D721Med (cell line): Measurements from ENCODE around the gene MBOAT1.

ENCODE experiments used
- DNase-seq: peaks from one replicate; pipeline ENCODE4 v3.0.0; 2011; ENCODE audit warnings: low spot score; ENCODE audit not compliant: insufficient read length
- FAIRE-seq: peaks from 2 replicates; lab custom pipeline; 2011; peaks lifted over from hg19 to GRCh38; lab: Jason Lieb, UNC
- CTCF ChIP-seq: IDR thresholded peaks from 2 replicates; pipeline ENCODE4 v1.5.1; 2012; ENCODE audit warnings: mild to moderate bottlenecking, control low read depth; ENCODE audit not compliant: insufficient read depth; ENCODE audit errors: missing control alignments

The MBOAT1 gene

DNA sequence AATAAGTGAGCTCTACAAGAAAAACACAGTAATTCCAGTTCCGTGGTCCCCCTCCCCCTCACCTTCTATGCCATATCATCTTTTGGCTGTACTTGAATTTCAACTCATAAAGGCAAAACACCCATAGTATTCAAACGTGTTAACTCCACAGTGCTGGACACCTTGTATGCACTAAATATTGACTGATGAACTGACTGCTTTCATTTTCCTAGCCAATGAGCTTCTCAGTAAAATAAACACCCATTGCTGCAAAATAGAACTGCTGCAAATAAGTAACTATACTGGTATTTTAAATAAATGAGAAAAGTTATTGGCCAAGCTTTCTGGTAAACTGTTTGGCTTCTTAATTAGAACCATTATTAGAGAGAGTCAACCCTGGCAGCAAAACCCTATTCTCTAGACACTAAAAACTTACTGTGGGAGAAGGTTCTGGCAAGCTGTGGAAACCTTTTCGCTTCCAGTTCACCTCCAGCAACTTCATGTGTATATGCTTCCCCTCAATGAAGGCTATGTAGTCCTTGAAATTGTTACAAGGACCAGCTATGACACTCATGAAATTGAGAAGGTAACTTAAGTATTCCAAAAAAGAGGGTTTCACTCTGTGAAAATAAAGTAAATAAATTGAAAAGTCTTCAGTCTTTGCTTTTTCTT, 86.0 kb downstream of the MBOAT1 start:
- FAIRE-seq (no peak), DNase-seq (no peak)
- TF ChIP-seq CTCF, result no peak

- FAIRE-seq (no peak), DNase-seq (no peak)
- TF ChIP-seq CTCF, result no peak
Measured at GRCh38 chr6:20124545-20124944, 87.7 kb downstream of the MBOAT1 start.

DNA sequence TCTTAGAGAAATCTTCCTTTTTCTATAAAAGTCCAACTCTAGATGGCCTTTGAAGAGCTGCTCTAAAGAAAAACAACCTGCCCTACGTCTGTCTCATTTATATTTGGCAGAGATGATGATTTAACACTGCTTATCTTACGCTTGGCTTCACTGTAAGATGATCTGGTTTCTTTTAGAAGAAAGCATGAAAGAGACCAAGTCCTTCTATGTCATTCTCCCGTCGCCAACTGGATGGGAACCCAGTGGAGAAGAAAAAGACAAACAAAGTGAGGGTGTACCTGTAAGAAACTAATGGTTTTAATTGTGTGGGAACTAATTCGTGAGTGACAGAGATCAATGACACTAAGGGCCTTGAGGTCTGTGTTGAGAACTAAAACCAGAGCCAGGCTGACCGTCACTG, 92.8 kb downstream of the MBOAT1 start:
- FAIRE-seq, result no peak
- TF ChIP-seq CTCF, result no peak
- no peak for DNase-seq

- DNase-seq (no peak), FAIRE-seq (no peak)
- TF ChIP-seq CTCF, result no peak
Measured at GRCh38 chr6:20118892-20119291, 93.4 kb downstream of the MBOAT1 start.

DNA sequence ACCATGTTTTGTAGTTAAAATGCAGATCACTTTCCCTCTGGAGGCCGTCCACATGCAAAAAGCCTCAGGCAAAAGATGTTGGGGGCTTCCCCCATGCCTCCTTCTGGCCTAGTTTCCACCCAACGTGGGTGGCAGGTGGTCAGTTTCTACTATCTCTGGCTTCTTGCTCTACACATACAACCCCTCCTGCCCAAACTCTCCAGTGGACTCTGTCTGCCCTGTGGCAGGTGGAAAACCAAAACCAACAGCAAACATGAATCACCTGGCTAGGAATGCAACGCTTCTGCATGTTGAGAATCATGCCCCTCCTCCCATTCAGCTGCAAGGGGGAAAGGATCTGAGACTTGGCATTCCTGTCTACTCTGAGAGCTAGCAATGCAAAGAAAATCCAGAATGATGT, 94.8 kb downstream of the MBOAT1 start:
- TF ChIP-seq CTCF, result no peak
- no peak for DNase-seq
- FAIRE-seq, result no peak

GRCh38 chr6:20116792-20117191, 95.5 kb downstream of the MBOAT1 start:
- FAIRE-seq, result no peak
- TF ChIP-seq CTCF, result no peak
- no peak for DNase-seq

DNA sequence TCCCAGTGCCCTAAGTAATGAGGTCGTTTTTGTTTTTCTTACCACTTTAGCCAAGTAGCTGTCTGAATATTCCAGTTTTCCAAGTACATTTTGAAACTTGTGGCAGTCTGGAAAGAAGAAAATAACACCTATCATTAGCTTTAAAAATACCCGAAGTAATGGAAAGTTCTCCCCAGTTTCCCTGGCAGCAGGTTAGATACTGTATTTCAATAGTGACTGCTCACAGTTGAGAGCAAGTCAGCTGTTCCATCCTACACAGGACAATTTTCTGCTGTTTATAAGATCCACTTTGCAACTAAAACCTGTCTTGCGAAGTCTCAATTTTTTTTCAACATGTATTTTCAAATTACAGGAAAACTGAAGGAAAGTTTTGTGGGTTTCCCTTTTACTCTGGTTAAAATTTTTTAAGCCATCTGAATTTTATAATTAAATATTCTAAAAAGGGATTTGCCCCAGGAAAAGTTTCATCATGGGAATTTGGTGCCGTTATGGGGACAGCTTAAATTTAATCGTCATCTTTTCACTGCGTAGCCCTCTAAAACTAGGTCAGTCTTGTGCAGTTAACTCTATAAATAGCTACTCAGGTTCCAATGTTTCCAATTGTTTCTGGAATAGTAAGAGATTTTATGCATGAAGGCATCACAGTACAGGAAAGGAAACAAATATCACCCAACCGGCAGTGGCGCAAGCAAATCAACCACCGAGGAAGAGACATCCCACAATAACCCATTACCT, 96.9 kb downstream of the MBOAT1 start:
- no peak for TF ChIP-seq CTCF
- no peak for DNase-seq
- FAIRE-seq, result peak; percentile 11
